ENCODE results near the gene GGA1.

- TF ChIP-seq CTCF (IDR thresholded peaks at IDR 0.05; ENCODE audit: insufficient read depth, low read depth, low read length) (no peak), EZH2 (IDR thresholded peaks at IDR 0.05; ENCODE audit: insufficient read depth, low read length) (no peak)
Observed at GRCh38 chr22:37608477-37609239, at the start of gene GGA1.

Data from astrocyte (in vitro differentiated cells and primary cell).